ENCODE results near the gene BRD4.

DNA sequence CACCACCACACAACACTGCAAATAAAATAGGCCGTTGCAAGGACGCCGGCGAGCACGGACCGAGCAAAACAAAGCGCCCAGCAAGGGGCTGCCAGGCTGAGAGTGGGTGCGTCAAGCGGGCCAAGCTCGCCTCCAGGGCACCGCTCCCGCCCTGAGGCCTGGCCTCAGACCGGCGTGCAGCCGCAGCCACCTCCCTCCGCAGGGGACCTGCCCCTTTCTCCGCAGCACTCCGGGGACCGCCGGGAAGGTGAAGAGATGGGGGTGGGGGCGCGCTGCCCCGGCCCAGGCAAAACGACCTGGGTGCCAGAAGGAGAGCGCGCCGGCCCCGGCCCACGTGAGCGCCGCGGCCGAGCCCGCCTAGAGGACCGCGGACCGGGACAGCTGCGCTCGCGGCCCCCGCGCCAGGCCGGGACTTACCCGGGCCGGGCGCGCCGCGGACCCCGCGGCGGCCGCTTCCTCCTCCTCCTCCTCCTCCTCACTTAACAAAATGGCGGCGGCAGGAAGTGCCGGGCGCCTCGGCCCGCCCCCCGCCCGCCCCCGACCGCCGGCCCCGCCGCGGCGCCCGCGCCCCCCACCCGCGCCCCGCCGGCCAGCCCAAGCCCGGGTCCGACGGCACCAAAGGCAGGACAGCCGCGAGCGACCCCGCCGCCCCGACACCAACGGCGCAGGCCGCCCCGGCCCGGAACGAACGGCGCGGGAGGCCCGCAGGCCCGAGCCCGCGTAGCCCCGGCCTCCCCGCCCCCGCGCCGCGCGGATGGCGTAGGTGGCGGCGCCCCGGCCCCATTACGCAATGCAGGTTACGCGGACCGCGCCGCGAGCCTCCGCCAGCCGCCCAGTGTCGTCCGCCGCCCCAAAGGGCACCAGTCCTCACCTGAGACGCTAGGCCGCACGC lies 674 bp downstream of the BRD4 start:
- TF ChIP-seq, protein P1, sequence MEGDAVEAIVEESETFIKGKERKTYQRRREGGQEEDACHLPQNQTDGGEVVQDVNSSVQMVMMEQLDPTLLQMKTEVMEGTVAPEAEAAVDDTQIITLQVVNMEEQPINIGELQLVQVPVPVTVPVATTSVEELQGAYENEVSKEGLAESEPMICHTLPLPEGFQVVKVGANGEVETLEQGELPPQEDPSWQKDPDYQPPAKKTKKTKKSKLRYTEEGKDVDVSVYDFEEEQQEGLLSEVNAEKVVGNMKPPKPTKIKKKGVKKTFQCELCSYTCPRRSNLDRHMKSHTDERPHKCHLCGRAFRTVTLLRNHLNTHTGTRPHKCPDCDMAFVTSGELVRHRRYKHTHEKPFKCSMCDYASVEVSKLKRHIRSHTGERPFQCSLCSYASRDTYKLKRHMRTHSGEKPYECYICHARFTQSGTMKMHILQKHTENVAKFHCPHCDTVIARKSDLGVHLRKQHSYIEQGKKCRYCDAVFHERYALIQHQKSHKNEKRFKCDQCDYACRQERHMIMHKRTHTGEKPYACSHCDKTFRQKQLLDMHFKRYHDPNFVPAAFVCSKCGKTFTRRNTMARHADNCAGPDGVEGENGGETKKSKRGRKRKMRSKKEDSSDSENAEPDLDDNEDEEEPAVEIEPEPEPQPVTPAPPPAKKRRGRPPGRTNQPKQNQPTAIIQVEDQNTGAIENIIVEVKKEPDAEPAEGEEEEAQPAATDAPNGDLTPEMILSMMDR (IDR thresholded peaks at IDR 0.05), result no peak
- TF ChIP-seq POLR2A (IDR thresholded peaks at IDR 0.05), result peak in 1 of 4 donors; percentile 9
